ENCODE data around the gene DENND1A.

Gene DENND1A

GRCh38 chr9:123355761-123356431 lies 574.0 kb downstream of the DENND1A start, which contains the start of gene CRB2:
TSS of gene CRB2 (plus strand) at chr9:123356197. CDS start at chr9:123356261, 64 bp downstream.
- no peak for DNase-seq (ENCODE audit: extremely low read depth in 1 of 2, low read depth in 1 of 2)

- DNase-seq (ENCODE audit: extremely low read depth in 1 of 2, low read depth in 1 of 2), result no peak
These were observed 575.0 kb downstream of the DENND1A start for GRCh38 chr9:123354806-123355508.

GRCh38 chr9:123353984-123354591 lies 575.8 kb downstream of the DENND1A start:
- no peak for DNase-seq (ENCODE audit: extremely low read depth in 1 of 2, low read depth in 1 of 2)

- no peak for DNase-seq (ENCODE audit: extremely low read depth in 1 of 2, low read depth in 1 of 2)
These were observed 576.9 kb downstream of the DENND1A start for GRCh38 chr9:123353041-123353440.

- no peak for DNase-seq (ENCODE audit: extremely low read depth in 1 of 2, low read depth in 1 of 2)
These were observed 579.2 kb downstream of the DENND1A start for GRCh38 chr9:123350590-123351310.

- peak in 1 of 2 donors; percentile 33 for DNase-seq (ENCODE audit: extremely low read depth in 1 of 2, low read depth in 1 of 2)
These were observed 580.0 kb downstream of the DENND1A start for GRCh38 chr9:123349691-123350480.

GRCh38 chr9:123349033-123349432 lies 580.9 kb downstream of the DENND1A start:
- no peak for DNase-seq (ENCODE audit: extremely low read depth in 1 of 2, low read depth in 1 of 2)

- DNase-seq (ENCODE audit: extremely low read depth in 1 of 2, low read depth in 1 of 2), result no peak
These were observed 581.5 kb downstream of the DENND1A start for GRCh38 chr9:123348317-123348992.

- no peak for DNase-seq (ENCODE audit: extremely low read depth in 1 of 2, low read depth in 1 of 2)
These were observed 582.5 kb downstream of the DENND1A start for GRCh38 chr9:123347289-123348060.

GRCh38 chr9:123346826-123347225 lies 583.1 kb downstream of the DENND1A start:
- no peak for DNase-seq (ENCODE audit: extremely low read depth in 1 of 2, low read depth in 1 of 2)

- DNase-seq (ENCODE audit: extremely low read depth in 1 of 2, low read depth in 1 of 2), result no peak
These were observed 583.9 kb downstream of the DENND1A start for GRCh38 chr9:123346026-123346425.

GRCh38 chr9:123345567-123345955 lies 584.4 kb downstream of the DENND1A start:
- DNase-seq (ENCODE audit: extremely low read depth in 1 of 2, low read depth in 1 of 2), result no peak

- no peak for DNase-seq (ENCODE audit: extremely low read depth in 1 of 2, low read depth in 1 of 2)
These were observed 585.6 kb downstream of the DENND1A start for GRCh38 chr9:123344192-123344949.

- DNase-seq (ENCODE audit: extremely low read depth in 1 of 2, low read depth in 1 of 2), result no peak
These were observed 586.3 kb downstream of the DENND1A start for GRCh38 chr9:123343443-123344191.

- no peak for DNase-seq (ENCODE audit: extremely low read depth in 1 of 2, low read depth in 1 of 2)
These were observed 587.7 kb downstream of the DENND1A start for GRCh38 chr9:123342247-123342646.

- no peak for DNase-seq (ENCODE audit: extremely low read depth in 1 of 2, low read depth in 1 of 2)
These were observed 588.1 kb downstream of the DENND1A start for GRCh38 chr9:123341816-123342215.

- DNase-seq (ENCODE audit: extremely low read depth in 1 of 2, low read depth in 1 of 2), result peak; percentile 59 to 77
These were observed 590.0 kb downstream of the DENND1A start for GRCh38 chr9:123339666-123340510.

Measured in stimulated activated CD8-positive, alpha-beta memory T cell treated with anti-CD3 and anti-CD28 coated beads, Interleukin-7, amount 100 ng/mL, for 48 hours (primary cell).